NT2/D1 (cell line): Measurements from ENCODE around the gene BMP2K.

Source experiments
- DNase-seq: peaks from one replicate; pipeline ENCODE4 v3.0.0-alpha.2; 2011; ENCODE audit warnings: low read depth, low spot score
- H3K27me3 ChIP-seq: 2 replicates; pipeline ENCODE4 v1.6.0; 2011; ENCODE audit warnings: mild to moderate bottlenecking; ENCODE audit not compliant: insufficient read length, insufficient read depth
- H3K36me3 ChIP-seq: 2 replicates; pipeline ENCODE4 v1.6.1; 2011; ENCODE audit warnings: mild to moderate bottlenecking, low read length, mixed read lengths; ENCODE audit not compliant: insufficient read depth, insufficient read length
- H3K4me1 ChIP-seq: 2 replicates; pipeline ENCODE4 v1.5.1; 2011; ENCODE audit not compliant: insufficient read depth, insufficient read length
- H3K4me3 ChIP-seq: 2 replicates; pipeline ENCODE4 v1.5.1; 2011; ENCODE audit warnings: low read depth; ENCODE audit not compliant: insufficient read length
- H3K9ac ChIP-seq: 2 replicates; pipeline ENCODE4 v1.6.0; 2011; ENCODE audit warnings: low read depth; ENCODE audit not compliant: insufficient read length
- H3K9me3 ChIP-seq: 2 replicates; pipeline ENCODE4 v1.5.1; 2011; ENCODE audit warnings: mild to moderate bottlenecking, low read length; ENCODE audit not compliant: insufficient read depth
- SUZ12 ChIP-seq: IDR thresholded peaks from 2 replicates; pipeline ENCODE4 v1.6.1; 2011; ENCODE audit not compliant: insufficient read length, insufficient read depth; ENCODE audit errors: extremely low read depth
- YY1 ChIP-seq: IDR thresholded peaks from 2 replicates; pipeline ENCODE4 v1.6.1; 2011; ENCODE audit not compliant: insufficient read length, insufficient read depth
- ZNF274 ChIP-seq: IDR thresholded peaks from 2 replicates; pipeline ENCODE4 v1.6.1; 2011; ENCODE audit warnings: mild to moderate bottlenecking, low read depth, low read length

The BMP2K gene

GRCh38 chr4:78953769-78954666 is 177.9 kb downstream of the BMP2K start:
- Histone ChIP-seq H3K36me3 (no peaks in the 10 kb centered on the region), H3K27me3 (no peaks in the 10 kb centered on the region), H3K9me3 (no peaks in the 10 kb centered on the region), H3K9ac (no peak overlapping the region), H3K4me1 (no peaks in the 10 kb centered on the region), H3K4me3 (no peak overlapping the region)
- TF ChIP-seq ZNF274 (no peak), SUZ12 (no peak), YY1 (no peak)
- no peak for DNase-seq

- H3K4me1 ChIP-seq: no peaks in the 10 kb centered on the region
- no peak for TF ChIP-seq ZNF274
- TF ChIP-seq YY1: no peak
- no peaks in the 10 kb centered on the region for H3K27me3 ChIP-seq
- no peaks in the 10 kb centered on the region for H3K36me3 ChIP-seq
- DNase-seq: no peak
- H3K9me3 ChIP-seq: no peaks in the 10 kb centered on the region
- H3K4me3 ChIP-seq: no peak overlapping the region
- no peak overlapping the region for H3K9ac ChIP-seq
Measured at GRCh38 chr4:78956975-78957374, 180.8 kb downstream of the BMP2K start.

GRCh38 chr4:78960926-78961325 is 184.8 kb downstream of the BMP2K start:
- no peaks in the 10 kb centered on the region for H3K27me3 ChIP-seq
- DNase-seq: no peak
- H3K9me3 ChIP-seq: peaks cover 7% of the 10 kb centered on the region; the same call in 1 of the 2 replicates
- H3K4me1 ChIP-seq: no peaks in the 10 kb centered on the region
- no peak overlapping the region for H3K4me3 ChIP-seq
- TF ChIP-seq YY1 (no peak), SUZ12 (no peak), ZNF274 (no peak)
- H3K36me3 ChIP-seq: no peaks in the 10 kb centered on the region
- no peak overlapping the region for H3K9ac ChIP-seq
